ENCODE data around the gene C1orf53.

- TF ChIP-seq, protein P1, sequence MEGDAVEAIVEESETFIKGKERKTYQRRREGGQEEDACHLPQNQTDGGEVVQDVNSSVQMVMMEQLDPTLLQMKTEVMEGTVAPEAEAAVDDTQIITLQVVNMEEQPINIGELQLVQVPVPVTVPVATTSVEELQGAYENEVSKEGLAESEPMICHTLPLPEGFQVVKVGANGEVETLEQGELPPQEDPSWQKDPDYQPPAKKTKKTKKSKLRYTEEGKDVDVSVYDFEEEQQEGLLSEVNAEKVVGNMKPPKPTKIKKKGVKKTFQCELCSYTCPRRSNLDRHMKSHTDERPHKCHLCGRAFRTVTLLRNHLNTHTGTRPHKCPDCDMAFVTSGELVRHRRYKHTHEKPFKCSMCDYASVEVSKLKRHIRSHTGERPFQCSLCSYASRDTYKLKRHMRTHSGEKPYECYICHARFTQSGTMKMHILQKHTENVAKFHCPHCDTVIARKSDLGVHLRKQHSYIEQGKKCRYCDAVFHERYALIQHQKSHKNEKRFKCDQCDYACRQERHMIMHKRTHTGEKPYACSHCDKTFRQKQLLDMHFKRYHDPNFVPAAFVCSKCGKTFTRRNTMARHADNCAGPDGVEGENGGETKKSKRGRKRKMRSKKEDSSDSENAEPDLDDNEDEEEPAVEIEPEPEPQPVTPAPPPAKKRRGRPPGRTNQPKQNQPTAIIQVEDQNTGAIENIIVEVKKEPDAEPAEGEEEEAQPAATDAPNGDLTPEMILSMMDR (conservative IDR thresholded peaks at IDR 0.05): no peak
- no peak for TF ChIP-seq ZFX (IDR thresholded peaks at IDR 0.05)
Measured at GRCh38 chr1:197896301-197896700, 6.1 kb upstream of the C1orf53 start.

Measured in C4-2B (cell line).